Middle frontal gyrus (tissue), 1 donor: ENCODE results near the gene CACNB4.

ENCODE experiments used
- DNase-seq: peaks from one replicate; pipeline ENCODE4 v3.0.0-alpha.2; 2015; ENCODE audit warnings: low spot score; ENCODE audit errors: extremely low spot score

Gene CACNB4

DNA sequence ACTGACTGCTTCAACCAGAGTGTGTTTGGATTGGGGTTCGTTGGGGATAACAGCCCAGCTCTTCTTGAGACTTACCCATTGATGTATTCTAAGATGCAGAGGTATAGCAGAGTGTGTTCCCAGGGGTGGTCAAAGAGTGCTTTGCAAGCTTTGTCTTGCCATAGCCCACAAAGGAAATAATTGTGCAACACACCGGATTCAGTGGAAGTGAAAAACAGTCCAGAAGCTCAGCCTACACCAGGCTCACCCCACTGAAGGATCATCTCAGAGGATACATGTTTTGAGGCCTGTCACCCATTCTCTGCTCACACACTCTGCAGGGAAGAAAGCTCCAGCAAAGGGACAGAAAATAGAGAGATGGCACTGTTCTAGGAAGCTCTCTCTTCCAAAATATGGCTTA, 9.6 kb downstream of the CACNB4 start:
- no peak for DNase-seq

DNA sequence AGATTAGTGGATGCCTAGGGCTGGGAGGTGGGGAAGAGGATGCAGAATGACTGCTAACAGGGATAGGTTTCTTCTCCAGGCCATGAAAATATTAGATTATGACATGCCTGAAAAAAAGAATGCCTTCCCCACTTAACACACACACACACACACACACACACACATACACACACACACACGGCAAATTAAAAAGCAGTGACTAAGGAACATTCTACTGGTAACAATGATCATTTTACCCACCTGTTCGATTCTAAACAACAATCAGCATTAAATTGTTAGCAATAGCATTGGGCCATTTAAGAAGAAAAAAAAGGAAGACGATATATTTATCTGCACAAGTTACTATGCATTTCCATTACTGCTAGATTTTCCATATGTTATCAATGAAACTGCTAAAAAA, 10.8 kb downstream of the CACNB4 start:
- no peak for DNase-seq

DNA sequence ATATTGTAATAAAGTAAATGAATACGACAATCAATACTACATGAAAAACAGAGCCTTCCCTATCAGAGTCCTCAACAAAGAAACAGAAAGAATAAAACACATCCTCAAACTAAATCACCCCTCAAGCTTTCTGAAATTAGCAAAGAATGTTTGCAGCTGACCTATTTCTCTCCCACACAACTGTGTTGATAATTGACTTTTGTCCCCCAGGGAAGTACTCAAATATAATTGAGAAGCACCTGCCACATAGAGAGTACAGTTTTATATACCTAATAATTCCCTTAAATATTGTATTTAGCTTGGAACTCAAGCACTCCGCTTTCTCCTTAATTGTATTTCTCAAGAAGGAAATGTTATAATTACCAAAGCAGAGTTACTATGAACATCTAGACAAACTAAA, 12.6 kb downstream of the CACNB4 start:
- no peak for DNase-seq

DNA sequence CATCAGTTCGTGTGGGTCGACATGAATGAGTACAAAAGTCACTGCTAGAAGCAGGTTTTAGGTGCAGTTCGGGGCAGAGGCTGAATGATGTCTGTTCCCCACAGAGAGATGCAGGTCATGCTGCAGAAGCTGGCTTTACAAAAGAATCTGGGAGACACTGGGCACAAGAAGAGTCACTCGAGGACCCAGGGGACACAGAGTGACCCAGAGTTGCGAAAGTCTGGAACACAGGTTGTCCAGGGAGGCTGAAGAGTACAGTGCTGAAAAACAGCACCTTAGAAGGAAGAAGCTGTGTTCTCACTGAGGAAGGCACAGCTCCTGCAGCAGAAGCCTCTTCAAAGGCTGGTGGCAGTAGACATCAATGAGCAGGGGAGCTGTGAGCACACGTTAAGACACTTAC, 14.8 kb downstream of the CACNB4 start:
- DNase-seq, result no peak

DNA sequence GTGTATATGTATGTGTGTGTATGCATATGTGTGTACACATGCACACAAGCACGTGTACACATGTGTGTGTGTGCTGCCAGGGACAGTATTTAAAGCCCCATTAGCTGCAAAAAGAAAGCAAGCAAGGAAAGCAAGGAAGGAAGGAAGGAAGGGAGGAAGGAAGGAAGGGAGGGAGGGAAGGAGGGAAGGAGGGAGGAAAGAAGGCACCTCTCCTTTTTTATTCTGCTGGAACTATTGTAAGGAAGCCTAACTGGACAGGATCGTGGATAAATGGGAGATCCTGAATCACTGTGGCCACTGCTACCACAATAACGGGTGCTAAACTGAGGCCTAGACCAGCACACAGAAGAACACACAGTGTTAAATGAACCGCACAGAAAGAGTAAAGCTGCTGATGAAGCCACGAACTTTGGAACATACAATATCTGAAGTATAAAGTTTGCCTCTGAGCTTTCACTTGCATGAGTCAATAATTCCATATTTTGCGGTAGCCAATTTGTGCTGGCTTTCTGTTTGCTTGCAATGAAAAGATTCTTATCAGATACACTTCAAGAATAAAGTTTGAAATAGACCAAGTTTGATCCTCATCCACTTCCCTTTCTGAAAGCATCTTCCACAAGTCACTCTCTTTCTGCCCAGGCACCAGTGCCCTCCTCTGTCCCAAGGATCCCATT, 15.5 kb downstream of the CACNB4 start:
- no peak for DNase-seq

DNA sequence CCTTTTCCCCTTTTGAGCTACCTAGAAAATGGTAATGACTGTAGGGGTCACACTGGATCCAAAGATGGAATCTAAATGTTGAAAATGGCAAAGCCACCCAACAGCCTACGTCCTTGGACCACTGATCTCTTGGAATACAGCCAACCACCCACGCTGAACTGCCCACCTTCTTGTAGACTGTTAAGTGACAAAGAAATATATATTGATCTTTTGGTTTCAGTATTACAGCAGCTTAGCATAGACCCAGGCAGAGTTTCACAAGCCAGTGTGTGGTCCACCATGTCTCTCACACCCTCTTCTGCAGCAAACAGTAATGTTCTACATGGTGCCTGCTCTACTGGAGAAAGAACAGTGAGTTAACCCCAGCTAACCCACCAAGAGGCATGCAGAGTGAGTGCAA, 20.2 kb downstream of the CACNB4 start:
- DNase-seq, result no peak

DNA sequence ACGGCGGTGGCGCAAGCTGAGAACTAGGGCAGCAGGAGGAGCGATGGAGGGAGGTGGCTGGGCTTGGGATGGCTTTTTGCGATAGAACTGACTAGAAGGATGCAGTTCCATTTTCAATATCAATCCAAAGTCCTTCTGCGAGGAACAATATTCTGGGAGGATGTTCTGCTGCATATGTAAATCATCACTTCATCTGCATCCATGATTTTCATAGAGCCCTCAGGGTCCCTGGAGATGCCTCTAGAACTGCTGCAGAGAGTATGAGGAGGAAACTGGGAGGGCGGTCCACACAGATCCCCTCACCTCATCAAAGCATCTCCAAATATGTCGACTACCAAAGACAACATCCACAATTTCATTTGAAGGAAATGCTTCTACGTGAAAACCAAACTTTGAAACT, 20.8 kb downstream of the CACNB4 start:
- no peak for DNase-seq

DNA sequence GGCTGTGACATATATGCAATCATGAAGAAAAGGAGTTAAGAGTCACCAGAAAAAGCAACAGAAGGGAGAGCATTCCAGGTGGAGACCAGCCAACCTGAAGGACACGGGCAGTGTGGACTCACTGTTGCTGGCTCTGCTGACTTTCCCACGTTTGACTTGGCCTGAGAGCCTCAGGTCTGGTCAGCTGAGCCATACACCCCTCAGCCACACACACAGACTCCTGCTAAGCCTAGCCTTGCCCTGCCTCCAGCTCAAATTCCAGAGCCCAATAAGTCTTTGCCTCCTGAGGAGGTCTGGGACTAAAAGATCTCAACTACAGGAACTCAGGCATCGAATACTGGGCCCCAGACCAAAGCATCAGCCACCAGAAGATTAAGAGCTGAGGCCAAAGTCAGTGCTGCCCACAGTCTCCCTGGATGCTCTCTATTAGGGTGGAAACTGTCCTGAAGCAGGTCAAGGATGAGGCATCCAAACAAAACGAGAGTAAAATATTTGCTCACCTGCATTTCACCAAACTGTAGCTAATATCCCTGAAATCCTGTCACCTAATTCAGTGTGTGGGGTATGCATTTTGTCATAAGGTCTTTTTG, 23.3 kb downstream of the CACNB4 start:
- no peak for DNase-seq

DNA sequence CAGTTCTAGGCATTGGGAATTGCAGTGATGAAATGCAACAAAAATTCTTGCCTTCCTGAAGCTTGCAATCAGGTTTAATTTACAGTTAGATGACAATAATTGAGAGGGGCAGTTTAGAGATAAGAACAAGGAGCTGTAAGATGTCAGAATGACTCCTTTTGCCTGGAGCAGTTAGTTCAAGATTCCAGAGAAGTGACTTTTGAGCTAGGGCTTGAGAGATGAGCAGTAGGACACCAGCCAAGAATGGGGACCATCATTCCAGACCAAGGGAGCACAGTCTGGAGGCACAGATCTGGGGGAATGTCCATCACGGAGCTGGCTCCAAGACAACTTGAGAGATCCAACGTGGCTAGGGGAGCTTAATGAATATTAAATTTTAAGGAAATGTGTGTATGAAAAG, 26.8 kb downstream of the CACNB4 start:
- no peak for DNase-seq

DNA sequence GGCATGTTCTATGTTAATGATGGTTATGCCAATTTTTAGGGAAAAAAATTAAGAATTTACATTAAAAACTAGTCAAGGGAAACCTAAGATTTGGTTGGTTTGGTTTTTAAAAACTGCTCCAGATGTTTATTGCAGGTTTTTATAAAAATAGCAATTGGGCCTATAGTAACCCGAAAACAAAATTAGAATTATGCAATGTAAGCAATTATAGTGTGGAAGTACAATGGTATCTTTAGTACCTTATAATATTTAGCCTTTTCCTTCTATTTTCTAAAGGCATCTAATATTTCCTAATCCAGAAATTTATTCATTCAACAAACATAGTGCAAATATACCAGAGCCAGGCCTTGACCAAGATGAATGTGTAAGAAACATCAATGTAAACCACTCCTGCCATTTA, 27.3 kb downstream of the CACNB4 start:
- DNase-seq, result no peak

DNA sequence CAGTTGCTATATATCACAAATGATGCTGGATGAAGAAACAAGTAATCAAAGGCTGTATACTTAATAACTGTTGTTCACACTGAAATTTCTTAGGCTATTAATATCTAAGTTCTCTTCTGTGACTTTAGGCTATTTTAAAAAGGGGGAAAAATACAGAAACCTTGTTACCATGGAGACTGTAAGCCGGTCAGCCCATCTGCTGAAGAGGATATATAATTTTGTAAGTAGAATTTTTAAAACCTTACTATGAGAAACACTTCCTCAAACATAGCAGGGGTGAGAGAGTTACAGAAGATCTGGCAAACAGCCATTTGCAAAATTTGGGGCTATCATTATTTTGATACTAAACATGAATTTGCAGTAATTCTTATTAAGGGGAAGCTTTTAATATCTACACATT, 27.8 kb downstream of the CACNB4 start:
- no peak for DNase-seq

DNA sequence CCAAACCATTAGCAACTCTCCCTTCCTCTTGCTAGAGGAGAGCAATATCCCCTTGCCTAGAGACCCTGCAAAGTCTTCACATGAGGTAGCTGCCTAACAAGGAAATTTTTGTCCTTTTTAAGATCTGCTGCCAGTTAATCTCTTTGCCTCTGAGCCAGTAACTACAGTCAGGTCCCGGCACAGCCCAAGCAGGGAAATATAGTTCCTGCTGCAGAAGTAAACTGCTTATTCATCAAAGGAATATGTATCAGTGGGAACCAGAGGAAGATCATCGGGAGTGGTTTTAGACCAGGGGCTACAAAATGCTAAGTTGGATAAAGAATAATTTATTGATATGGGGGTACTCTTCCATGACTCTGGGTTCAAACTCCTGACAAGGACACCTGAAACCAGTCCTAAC, 30.6 kb downstream of the CACNB4 start:
- DNase-seq, result no peak

DNA sequence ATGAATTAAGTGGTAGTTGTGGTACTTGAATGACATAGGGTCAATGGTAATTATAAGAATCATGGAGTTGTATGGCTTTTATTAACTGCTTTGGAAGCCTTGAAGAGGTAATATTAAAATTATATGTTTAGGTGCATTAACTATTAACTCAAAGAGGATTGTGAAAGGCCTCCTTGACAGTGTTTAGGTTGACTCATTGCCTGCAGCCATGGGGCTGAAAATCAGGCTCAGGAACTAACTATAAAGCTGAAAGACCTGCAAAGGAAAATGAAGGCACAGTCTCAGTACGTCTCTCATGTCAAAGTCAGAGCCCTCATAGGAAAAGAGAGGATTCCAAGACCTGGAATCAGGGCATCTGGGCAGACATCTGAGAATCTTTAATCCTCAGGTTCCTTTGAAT, 31.0 kb downstream of the CACNB4 start:
- no peak for DNase-seq

DNA sequence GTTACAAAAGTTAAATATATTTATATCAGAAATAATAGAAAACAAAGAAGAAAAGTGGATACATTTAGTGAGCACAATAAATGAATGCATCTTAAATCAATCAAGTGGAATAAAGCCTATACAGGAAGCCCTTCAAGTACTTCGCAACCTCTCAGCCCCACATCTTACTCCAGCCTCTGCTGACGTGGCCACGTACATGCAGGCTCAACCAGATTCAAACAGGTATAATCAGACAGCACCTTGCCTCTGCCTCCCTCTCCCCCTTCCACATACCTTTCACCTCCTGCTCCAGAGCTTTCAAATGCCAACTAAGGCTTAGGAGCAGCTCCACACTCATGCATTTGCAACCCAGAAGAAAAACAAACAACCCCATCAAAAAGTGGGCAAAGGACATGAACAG, 32.9 kb downstream of the CACNB4 start:
- no peak for DNase-seq

DNA sequence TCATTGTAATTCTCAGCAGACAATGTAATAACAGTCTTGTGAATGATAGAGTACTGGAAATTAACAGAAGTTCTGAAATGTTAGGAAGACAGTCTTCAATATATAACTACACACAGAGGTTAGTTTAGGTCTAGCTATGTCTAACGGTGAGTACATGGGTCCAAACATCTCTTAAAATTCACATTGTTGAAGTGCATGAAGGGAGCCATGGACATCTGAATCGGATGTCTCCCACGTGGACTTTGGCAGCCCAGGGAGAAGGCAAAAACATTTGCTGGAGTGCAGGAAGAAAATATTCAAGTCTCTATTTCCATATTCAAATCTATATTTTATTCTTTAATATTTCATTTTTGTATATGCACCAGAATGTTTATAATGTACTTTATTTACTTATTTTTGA, 34.8 kb downstream of the CACNB4 start:
- no peak for DNase-seq

DNA sequence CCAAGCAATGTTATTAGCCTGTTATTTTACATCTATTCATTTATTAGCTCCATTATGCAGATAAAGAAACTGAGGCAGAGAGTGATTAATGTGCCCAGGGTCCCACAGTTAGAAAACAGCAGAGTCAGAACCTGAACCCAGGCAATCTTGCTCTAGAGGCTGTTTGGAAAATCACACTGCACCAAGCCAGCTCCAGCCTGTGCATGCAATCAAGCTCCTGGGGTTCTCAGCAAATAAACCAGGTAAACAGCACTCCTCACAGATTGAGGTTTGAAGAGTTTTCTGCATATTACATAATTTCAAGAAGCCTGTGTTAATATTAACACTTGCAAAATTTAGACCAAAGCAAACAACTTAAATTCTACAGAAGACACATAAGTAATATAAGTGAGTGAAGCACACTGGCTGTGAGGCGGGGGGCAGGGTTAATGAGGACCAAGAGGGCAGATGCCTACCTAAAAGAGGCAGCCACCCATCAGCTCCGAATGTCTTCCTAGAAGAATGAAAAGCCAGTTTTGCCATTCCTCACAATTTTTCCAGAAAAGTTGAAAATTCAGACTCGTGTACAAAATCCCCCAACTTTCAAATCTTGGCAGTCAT, 35.4 kb downstream of the CACNB4 start:
- DNase-seq, result no peak

DNA sequence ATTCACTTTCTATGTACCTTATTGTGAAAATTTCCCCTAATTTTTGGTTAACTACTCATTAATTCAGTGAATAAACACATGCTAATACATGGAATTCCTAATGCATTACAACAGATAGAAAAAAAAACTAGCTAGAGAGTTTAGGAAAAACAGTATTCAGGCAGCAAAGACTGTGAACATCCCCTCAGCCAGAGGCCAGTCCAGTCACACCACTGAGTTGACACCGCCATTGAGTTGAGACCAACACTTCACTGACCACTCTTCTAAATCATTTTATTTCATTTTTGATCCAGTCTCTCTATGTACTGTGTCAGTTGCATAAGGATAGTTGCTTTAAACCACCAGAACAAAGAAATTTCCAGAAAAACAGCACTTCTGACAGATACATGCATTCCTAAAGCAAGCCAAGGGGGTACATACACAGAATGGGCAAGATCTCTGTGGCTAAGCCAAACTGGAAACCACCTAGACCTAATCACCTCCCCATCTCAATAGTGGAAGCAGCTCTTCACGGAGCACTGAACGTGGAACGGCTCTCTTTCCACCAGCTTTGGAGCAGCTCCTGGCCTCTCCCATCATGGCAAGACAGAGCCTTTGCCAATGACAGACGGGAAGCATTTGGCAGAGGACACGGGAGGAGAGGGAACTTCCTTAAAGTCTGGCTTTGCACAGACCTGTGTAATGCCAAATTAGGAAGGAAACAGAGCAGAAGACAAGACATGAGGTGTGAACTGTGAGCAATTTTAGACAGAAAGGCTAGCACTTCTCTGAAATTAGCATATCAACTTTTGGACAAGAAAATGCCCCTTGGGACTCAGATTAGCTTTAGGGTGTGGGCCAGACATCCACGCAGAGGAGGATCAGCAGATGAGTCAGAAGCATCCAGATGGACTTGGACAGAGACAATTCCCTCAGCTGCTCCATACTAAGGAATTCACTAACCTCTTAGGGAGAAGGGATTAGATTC, 36.4 kb downstream of the CACNB4 start:
- DNase-seq, result peak; percentile 50

DNA sequence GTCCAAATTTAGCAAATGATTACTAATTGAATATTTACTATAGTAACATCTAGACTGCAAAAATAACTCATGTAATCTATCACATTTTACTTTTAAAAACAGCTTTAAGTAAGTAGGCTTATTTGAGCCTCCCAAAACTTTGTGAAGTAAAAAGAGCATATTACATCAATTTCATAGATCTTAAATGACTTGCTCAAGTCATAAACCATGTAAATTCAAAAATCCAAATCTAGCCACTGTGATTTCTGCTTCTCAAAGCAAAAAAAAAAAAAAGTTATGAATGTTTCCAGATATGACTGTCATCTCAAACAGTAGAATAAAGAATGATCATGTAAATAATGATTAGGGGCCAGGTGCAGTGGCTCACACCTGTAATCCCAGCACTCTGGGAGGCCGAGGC, 37.5 kb downstream of the CACNB4 start:
- DNase-seq, result no peak

DNA sequence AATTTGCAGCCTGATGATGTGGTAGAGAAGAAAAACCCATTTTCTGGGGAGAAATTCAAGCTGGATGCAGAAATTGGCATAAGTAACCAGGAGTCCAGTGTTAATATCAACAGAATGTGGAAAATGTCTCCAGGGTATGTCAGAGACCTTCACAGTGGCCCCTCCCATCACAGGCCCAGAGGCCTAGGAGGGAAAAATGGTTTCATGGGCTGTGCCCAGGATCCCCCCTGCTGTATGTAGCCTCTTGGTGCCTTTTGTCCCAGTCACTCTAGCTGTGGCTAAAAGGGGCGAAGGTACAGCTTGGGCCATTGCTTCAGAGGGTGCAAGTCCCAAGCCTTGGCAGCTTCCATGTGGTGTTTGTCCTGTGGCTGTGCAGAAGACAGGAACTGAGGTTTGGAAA, 40.2 kb downstream of the CACNB4 start:
- DNase-seq, result no peak

DNA sequence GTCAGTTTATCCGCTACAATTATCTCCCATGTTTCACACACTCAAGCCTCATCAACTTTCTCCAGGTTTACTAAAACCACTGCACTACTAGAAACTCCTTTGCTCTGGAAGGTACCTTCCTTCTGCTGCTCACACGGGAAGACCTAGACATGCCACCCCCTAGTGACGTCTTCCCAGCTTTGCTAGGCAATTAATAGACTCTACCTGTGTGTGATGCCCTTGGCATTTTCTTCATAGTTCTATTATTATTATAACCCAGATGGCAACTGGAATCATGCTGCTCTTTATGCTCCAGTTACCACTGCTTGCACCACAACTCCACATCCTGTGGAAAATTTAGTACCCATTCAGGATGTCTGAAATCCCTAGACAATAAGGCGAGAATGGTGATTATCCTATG, 42.4 kb downstream of the CACNB4 start:
- no peak for DNase-seq

DNA sequence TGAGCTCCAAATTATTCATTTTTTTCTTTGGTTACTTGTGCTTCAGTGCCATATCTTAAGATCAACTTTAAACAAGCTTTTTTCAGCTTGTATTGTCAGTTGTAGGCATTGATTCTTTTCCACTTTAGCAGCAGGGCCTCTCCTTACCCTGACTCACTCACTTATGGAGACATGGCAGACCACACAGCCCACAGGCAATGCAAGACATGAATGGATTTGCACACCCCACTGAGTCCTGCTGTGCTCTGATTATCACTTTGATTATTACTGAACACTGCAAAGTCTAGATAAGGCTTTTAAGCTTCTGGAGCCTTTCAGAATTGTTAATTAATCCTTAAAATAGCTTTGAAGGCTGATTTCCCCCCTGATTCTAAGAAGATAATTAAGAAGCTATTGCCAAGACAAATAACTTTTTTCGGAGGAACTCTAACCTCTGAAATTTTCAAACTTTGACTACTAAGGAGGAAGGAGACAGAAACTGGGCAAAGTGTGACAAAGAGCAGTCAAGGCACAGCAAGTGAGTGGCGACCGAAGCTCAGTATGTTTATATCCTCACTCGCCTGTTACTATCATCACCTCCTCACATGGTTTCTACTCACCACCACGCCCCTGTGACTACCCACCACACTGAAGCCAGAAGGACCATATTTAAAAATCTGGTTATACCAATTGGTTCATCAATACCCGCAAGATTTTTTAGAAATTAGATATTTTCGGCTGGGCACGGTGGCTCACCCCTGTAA, 43.3 kb downstream of the CACNB4 start:
- no peak for DNase-seq
